PC-3 (cell line): ENCODE measurements around the gene ALDH3B2. TPM values are rescaled to one million over a fixed set of nuclear protein-coding genes. Genes with fewer than 3 reads are reported as not detected.
"Not testable (repeated sequence)": the region's sequence is repeated elsewhere in the genome, so short reads cannot be mapped to it uniquely, and the experiment has no call there.

Experiments
- ATAC-seq: fragments of 200-7000 bp; cut with Tn5 transposase; 2 replicates; pipeline ENCODE4 v1.9.1; 2020; ENCODE audit warnings: mild to moderate bottlenecking, moderate library complexity
- BruUV-seq: library from RNA; stranded (reverse); fragments of 400-500 nt; replicated peaks from 2 replicates; lab custom pipeline; 2021; lab: Mats Ljungman, UMichigan
- CTCF ChIA-PET: fragments of 300-600 bp; sonication (Branson Sonifier 250); formaldehyde crosslinking; loops from one replicate; lab custom pipeline; 2022; ENCODE audit warnings: antibody characterized with exemption; lab: Charles Lee
- POLR2A ChIA-PET: fragments of 300-600 bp; sonication (Branson Sonifier 250); formaldehyde crosslinking; loops from one replicate; lab custom pipeline; 2022; ENCODE audit warnings: antibody characterized with exemption; ENCODE audit not compliant: unreplicated experiment; lab: Charles Lee
- DNase-seq: peaks from one replicate; pipeline ENCODE4 v3.0.0-alpha.2; 2015
- H2AFZ ChIP-seq: fragments of 300-600 bp; sonication (generic); 2 replicates; pipeline ENCODE4 v1.6.0; 2016; ENCODE audit warnings: antibody characterized with exemption, low read length
- H3F3A ChIP-seq: fragments of 300-600 bp; sonication (generic); one replicate; pipeline ENCODE4 v1.6.0; 2017; ENCODE audit warnings: antibody characterized with exemption, low read length, control low read depth, mild to moderate bottlenecking; ENCODE audit not compliant: unreplicated experiment
- H3K27ac ChIP-seq: fragments of 300-600 bp; sonication (generic); 2 replicates; pipeline ENCODE4 v1.5.1; 2016; ENCODE audit warnings: mild to moderate bottlenecking, low read length
- H3K27me3 ChIP-seq: fragments of 300-600 bp; sonication (generic); 2 replicates; pipeline ENCODE4 v1.6.1; 2016; ENCODE audit warnings: low read length, mixed read lengths
- H3K36me3 ChIP-seq: fragments of 300-600 bp; sonication (generic); 2 replicates; pipeline ENCODE4 v1.6.1; 2016; ENCODE audit warnings: low read depth, mixed run types, low read length, mixed read lengths
- H3K4me1 ChIP-seq: fragments of 300-600 bp; sonication (generic); 2 replicates; pipeline ENCODE4 v1.5.1; 2016; ENCODE audit warnings: low read length; ENCODE audit not compliant: insufficient read depth
- H3K4me2 ChIP-seq: fragments of 300-600 bp; sonication (generic); 2 replicates; pipeline ENCODE4 v1.6.0; 2016; ENCODE audit warnings: low read length
- H3K4me3 ChIP-seq: fragments of 300-600 bp; sonication (generic); 2 replicates; pipeline ENCODE4 v1.5.1; 2016; ENCODE audit warnings: mild to moderate bottlenecking, low read length, mixed read lengths
- H3K79me2 ChIP-seq: fragments of 300-600 bp; sonication (generic); 2 replicates; pipeline ENCODE4 v1.6.1; 2017; ENCODE audit warnings: low read length, mixed read lengths
- H3K9ac ChIP-seq: fragments of 300-600 bp; sonication (generic); 2 replicates; pipeline ENCODE4 v1.6.0; 2016; ENCODE audit warnings: mild to moderate bottlenecking, low read length
- H3K9me2 ChIP-seq: fragments of 300-600 bp; sonication (generic); replicated peaks from 2 replicates; pipeline ENCODE4 v1.6.1; 2016; ENCODE audit warnings: mixed run types, low read length, mixed read lengths
- H3K9me3 ChIP-seq: fragments of 300-600 bp; sonication (generic); 2 replicates; pipeline ENCODE4 v1.6.1; 2016; ENCODE audit warnings: low read length, mixed read lengths
- H4K20me1 ChIP-seq: fragments of 300-600 bp; sonication (generic); 2 replicates; pipeline ENCODE4 v1.6.1; 2016; ENCODE audit warnings: low read length, mixed read lengths
- CTCF ChIP-seq: fragments of 300-600 bp; sonication (generic); conservative IDR thresholded peaks from 2 replicates; pipeline ENCODE4 v1.5.1; 2017; ENCODE audit warnings: antibody characterized with exemption, low read depth, mild to moderate bottlenecking, low read length
- EZH2 ChIP-seq: fragments of 300-600 bp; sonication (generic); IDR thresholded peaks from one replicate; pipeline ENCODE4 v1.6.1; 2017; ENCODE audit warnings: antibody characterized with exemption, mild to moderate bottlenecking, low read length; ENCODE audit not compliant: unreplicated experiment
- EZH2phosphoT487 ChIP-seq: fragments of 300-600 bp; sonication (generic); IDR thresholded peaks from 2 replicates; pipeline ENCODE4 v1.6.1; 2018; ENCODE audit warnings: mild to moderate bottlenecking, antibody characterized with exemption, low read length, borderline replicate concordance
- intact Hi-C: fragments of 100-400 bp; cut with micrococcal nuclease; formaldehyde crosslinking; loops from 2 replicates; pipeline ENCODE4 v1.9.0; 2023
- total RNA-seq: library from RNA; depleted of rRNA; stranded (reverse); fragments of >200 nt; gene quantifications from 2 replicates; pipeline ENCODE4 v1.2.3, GENCODE V29; 2014

Gene ALDH3B2
- total RNA-seq, 1 experiment from 2014 or later, result not detected

GRCh38 chr11:67627441-67627811 lies 47.0 kb downstream of the ALDH3B2 start:
- no peaks in the 10 kb centered on the region for H3K27me3 ChIP-seq
- BruUV-seq, result no TSS peak
- ATAC-seq (no peak), DNase-seq (no peak)
- H3K4me3 ChIP-seq, result no peak overlapping the region
- H3K36me3 ChIP-seq, result no peaks in the 10 kb centered on the region
- H3K4me1 ChIP-seq, result peaks cover 18% of the 10 kb centered on the region
- H3K9me2 ChIP-seq, result no peaks in the 10 kb centered on the region
- H3K9ac ChIP-seq, result no peak overlapping the region
- H3K4me2 ChIP-seq, result no peak overlapping the region
- CTCF ChIA-PET, result no interaction called here
- TF ChIP-seq EZH2phosphoT487, result no peak
- TF ChIP-seq EZH2, result no peak
- TF ChIP-seq CTCF, result no peak
- no peaks in the 10 kb centered on the region for H3K9me3 ChIP-seq
- no peaks in the 10 kb centered on the region for H3F3A ChIP-seq
- no peaks in the 10 kb centered on the region for H4K20me1 ChIP-seq
- POLR2A ChIA-PET, result no interaction called here
- no peak overlapping the region for H2AFZ ChIP-seq
- intact Hi-C loops, result no loop called here
- no peaks in the 10 kb centered on the region for H3K79me2 ChIP-seq
- H3K27ac ChIP-seq, result no peak overlapping the region

GRCh38 chr11:67626970-67627369 lies 47.5 kb downstream of the ALDH3B2 start:
- Histone ChIP-seq H3K9me2 (no peaks in the 10 kb centered on the region), H3K9me3 (no peaks in the 10 kb centered on the region), H4K20me1 (no peaks in the 10 kb centered on the region), H2AFZ (no peak overlapping the region), H3K9ac (no peak overlapping the region), H3K27ac (no peak overlapping the region), H3F3A (no peaks in the 10 kb centered on the region), H3K4me3 (no peak overlapping the region), H3K36me3 (no peaks in the 10 kb centered on the region), H3K79me2 (no peaks in the 10 kb centered on the region), H3K27me3 (no peaks in the 10 kb centered on the region), H3K4me1 (peaks cover 18% of the 10 kb centered on the region), H3K4me2 (no peak overlapping the region)
- CTCF ChIA-PET, result no interaction called here
- TF ChIP-seq CTCF, result no peak
- no peak for TF ChIP-seq EZH2phosphoT487
- no peak for TF ChIP-seq EZH2
- POLR2A ChIA-PET, result no interaction called here
- BruUV-seq, result no TSS peak
- ATAC-seq, result no peak
- DNase-seq, result no peak
- intact Hi-C loops, result no loop called here

GRCh38 chr11:67626131-67626833 lies 48.1 kb downstream of the ALDH3B2 start:
- H3K4me3 ChIP-seq, H4K20me1 ChIP-seq, H3K9ac ChIP-seq, H3F3A ChIP-seq, H3K9me3 ChIP-seq, BruUV-seq, H3K27me3 ChIP-seq, ATAC-seq, DNase-seq, intact Hi-C loops, H3K4me2 ChIP-seq, POLR2A ChIA-PET, H3K36me3 ChIP-seq, H3K9me2 ChIP-seq, H3K27ac ChIP-seq, H3K79me2 ChIP-seq, H2AFZ ChIP-seq, CTCF ChIA-PET: not testable (repeated sequence)
- peaks cover 18% of the 10 kb centered on the region for H3K4me1 ChIP-seq

GRCh38 chr11:67623795-67624194 lies 50.6 kb downstream of the ALDH3B2 start:
- ATAC-seq, H3K36me3 ChIP-seq, H3K27me3 ChIP-seq, BruUV-seq, intact Hi-C loops, H3K27ac ChIP-seq, H3K9me3 ChIP-seq, H3K79me2 ChIP-seq, H3K9ac ChIP-seq, H3K4me2 ChIP-seq, H3K4me1 ChIP-seq, H3K9me2 ChIP-seq, POLR2A ChIA-PET, H3F3A ChIP-seq, H4K20me1 ChIP-seq, H3K4me3 ChIP-seq, H2AFZ ChIP-seq, CTCF ChIA-PET, DNase-seq: not testable (repeated sequence)

- H3K4me1 ChIP-seq, DNase-seq, H3K4me3 ChIP-seq, H3K27ac ChIP-seq, H3K27me3 ChIP-seq, POLR2A ChIA-PET, H3K9me3 ChIP-seq, H3F3A ChIP-seq, CTCF ChIA-PET, H4K20me1 ChIP-seq, H2AFZ ChIP-seq, intact Hi-C loops, BruUV-seq, H3K9me2 ChIP-seq, ATAC-seq, H3K79me2 ChIP-seq, H3K9ac ChIP-seq, H3K4me2 ChIP-seq, H3K36me3 ChIP-seq: not testable (repeated sequence)
Measured at GRCh38 chr11:67622905-67623304, 51.5 kb downstream of the ALDH3B2 start.
